ENCODE results near the gene SP3.

DNA sequence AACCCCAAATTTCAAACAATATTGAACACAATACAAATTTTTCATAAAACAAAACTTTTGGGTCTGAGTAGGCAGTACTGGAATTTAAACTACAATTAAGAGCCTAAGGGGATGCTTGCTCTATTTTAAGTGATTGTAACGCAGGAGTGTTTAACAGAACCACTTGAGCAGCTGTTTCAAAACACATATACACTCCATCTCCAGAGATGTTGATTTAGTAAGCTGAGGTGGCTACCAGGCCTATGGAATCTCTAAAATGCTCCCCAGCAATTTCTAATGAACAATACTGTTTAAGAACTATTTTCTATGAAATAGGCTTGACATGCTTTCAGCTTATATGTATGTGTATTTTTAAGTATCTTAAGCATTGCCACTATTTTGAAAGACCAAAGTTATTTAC is 58.5 kb downstream of the SP3 start:
- TF ChIP-seq, protein P1, sequence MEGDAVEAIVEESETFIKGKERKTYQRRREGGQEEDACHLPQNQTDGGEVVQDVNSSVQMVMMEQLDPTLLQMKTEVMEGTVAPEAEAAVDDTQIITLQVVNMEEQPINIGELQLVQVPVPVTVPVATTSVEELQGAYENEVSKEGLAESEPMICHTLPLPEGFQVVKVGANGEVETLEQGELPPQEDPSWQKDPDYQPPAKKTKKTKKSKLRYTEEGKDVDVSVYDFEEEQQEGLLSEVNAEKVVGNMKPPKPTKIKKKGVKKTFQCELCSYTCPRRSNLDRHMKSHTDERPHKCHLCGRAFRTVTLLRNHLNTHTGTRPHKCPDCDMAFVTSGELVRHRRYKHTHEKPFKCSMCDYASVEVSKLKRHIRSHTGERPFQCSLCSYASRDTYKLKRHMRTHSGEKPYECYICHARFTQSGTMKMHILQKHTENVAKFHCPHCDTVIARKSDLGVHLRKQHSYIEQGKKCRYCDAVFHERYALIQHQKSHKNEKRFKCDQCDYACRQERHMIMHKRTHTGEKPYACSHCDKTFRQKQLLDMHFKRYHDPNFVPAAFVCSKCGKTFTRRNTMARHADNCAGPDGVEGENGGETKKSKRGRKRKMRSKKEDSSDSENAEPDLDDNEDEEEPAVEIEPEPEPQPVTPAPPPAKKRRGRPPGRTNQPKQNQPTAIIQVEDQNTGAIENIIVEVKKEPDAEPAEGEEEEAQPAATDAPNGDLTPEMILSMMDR (conservative IDR thresholded peaks at IDR 0.05; ENCODE audit: low read length): no peak
- TF ChIP-seq EZH2phosphoT487 (IDR thresholded peaks at IDR 0.05; ENCODE audit: borderline replicate concordance, low read depth, low read length): no peak
